ENCODE measurements around the gene EXO5. TPM values are rescaled to one million over a fixed set of nuclear protein-coding genes. Genes with fewer than 3 reads are reported as not detected.

EXO5 gene
- polyA plus RNA-seq, 2 of the 4 experiments (the other 2 are of a cell fraction), result 5.7 to 7.0 TPM

- Histone ChIP-seq H3K4me1 (no peaks in the 10 kb centered on the region), H3K27ac (no peak overlapping the region), H3K4me3 (no peak overlapping the region), H3K9me3 (peaks cover 4% of the 10 kb centered on the region; the same call in 2 of the 3 replicates), H3K4me2 (no peak overlapping the region)
- no peak for FAIRE-seq
- POLR2A ChIA-PET, result no interaction called here
- no peak for ATAC-seq
- CTCF ChIA-PET, result no interaction called here
- WGBS (ENCODE audit: missing lambda C conversion rate), result 79% methylated on average over 7 of the region's 7 CpGs
- no peak for DNase-seq (ENCODE audit: low read depth in 1 of 2, low spot score in 1 of 2)
- no peak for TF ChIP-seq CEBPB (IDR thresholded peaks at IDR 0.05)
- no peak for TF ChIP-seq POLR2A (IDR thresholded peaks at IDR 0.05; ENCODE audit: low read length)
- TF ChIP-seq ZC3H11A (IDR thresholded peaks at IDR 0.05), result no peak
- TF ChIP-seq RFX5 (IDR thresholded peaks at IDR 0.05), result no peak
- TF ChIP-seq, protein P1, sequence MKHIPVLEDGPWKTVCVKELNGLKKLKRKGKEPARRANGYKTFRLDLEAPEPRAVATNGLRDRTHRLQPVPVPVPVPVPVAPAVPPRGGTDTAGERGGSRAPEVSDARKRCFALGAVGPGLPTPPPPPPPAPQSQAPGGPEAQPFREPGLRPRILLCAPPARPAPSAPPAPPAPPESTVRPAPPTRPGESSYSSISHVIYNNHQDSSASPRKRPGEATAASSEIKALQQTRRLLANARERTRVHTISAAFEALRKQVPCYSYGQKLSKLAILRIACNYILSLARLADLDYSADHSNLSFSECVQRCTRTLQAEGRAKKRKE (CRISPR knock-in tag; IDR thresholded peaks at IDR 0.05; ENCODE audit: low read depth), result no peak
- TF ChIP-seq HDAC2 (IDR thresholded peaks at IDR 0.05), result no peak
- no peak for TF ChIP-seq EHF (CRISPR knock-in tag; IDR thresholded peaks at IDR 0.05)
Measured at GRCh38 chr1:40539338-40539737, 30.8 kb downstream of the EXO5 start.

DNA sequence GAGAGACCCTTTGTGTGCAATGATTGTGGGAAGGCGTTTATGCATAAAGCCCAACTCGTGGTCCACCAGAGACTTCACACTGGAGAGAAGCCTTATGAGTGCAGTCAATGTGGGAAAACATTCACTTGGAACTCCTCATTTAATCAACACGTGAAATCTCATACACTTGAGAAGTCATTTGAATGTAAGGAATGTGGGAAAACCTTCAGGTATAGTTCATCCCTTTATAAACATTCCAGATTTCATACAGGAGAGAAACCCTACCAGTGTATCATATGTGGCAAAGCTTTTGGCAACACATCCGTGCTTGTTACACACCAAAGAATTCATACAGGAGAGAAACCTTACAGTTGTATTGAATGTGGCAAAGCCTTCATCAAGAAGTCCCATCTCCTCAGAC is 38.4 kb downstream of the EXO5 start:
- ATAC-seq, result no peak
- CTCF ChIA-PET, result no interaction called here
- peak in 1 of 2 experiments; percentile 4 for DNase-seq (ENCODE audit: low read depth in 1 of 2, low spot score in 1 of 2)
- no peak for TF ChIP-seq SMC3 (IDR thresholded peaks at IDR 0.05)
- no peak for TF ChIP-seq ZFP36 (IDR thresholded peaks at IDR 0.05; ENCODE audit: borderline replicate concordance, partially characterized antibody)
- TF ChIP-seq KDM5A (IDR thresholded peaks at IDR 0.05), result no peak
- TF ChIP-seq HMGXB4 (CRISPR knock-in tag; IDR thresholded peaks at IDR 0.05; ENCODE audit: borderline replicate concordance), result no peak
- no peak for TF ChIP-seq EP300 (IDR thresholded peaks at IDR 0.05)
- TF ChIP-seq PHF8 (IDR thresholded peaks at IDR 0.05; ENCODE audit: borderline replicate concordance, low read depth), result no peak
- TF ChIP-seq MAZ (IDR thresholded peaks at IDR 0.05; ENCODE audit: borderline replicate concordance, low read depth, low read length), result no peak
- no peak for TF ChIP-seq MYC (IDR thresholded peaks at IDR 0.05; ENCODE audit: borderline replicate concordance, low read length)
- TF ChIP-seq FOXS1 (CRISPR knock-in tag; IDR thresholded peaks at IDR 0.05), result no peak
- TF ChIP-seq REST (IDR thresholded peaks at IDR 0.05), result no peak
- no peak for TF ChIP-seq CEBPB (IDR thresholded peaks at IDR 0.05)
- no peak for TF ChIP-seq ZSCAN20 (CRISPR knock-in tag; IDR thresholded peaks at IDR 0.05)
- TF ChIP-seq FOSB (CRISPR knock-in tag; IDR thresholded peaks at IDR 0.05), result no peak
- TF ChIP-seq, protein P2, sequence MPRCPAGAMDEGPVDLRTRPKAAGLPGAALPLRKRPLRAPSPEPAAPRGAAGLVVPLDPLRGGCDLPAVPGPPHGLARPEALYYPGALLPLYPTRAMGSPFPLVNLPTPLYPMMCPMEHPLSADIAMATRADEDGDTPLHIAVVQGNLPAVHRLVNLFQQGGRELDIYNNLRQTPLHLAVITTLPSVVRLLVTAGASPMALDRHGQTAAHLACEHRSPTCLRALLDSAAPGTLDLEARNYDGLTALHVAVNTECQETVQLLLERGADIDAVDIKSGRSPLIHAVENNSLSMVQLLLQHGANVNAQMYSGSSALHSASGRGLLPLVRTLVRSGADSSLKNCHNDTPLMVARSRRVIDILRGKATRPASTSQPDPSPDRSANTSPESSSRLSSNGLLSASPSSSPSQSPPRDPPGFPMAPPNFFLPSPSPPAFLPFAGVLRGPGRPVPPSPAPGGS (IDR thresholded peaks at IDR 0.05), result no peak
- no peak for TF ChIP-seq CHD2 (IDR thresholded peaks at IDR 0.05; ENCODE audit: low read length, partially characterized antibody)
- TF ChIP-seq, protein P1 (CRISPR knock-in tag; IDR thresholded peaks at IDR 0.05; ENCODE audit: low read depth), result no peak
- no peak for FAIRE-seq
- Histone ChIP-seq H3K4me1 (no peaks in the 10 kb centered on the region), H3K9me3 (peaks cover 17% of the 10 kb centered on the region), H3K27ac (no peak overlapping the region), H3K4me2 (no peak overlapping the region), H3K4me3 (no peak overlapping the region)
- 87% methylated on average over 4 of the region's 4 CpGs for WGBS (ENCODE audit: missing lambda C conversion rate)
- POLR2A ChIA-PET, result no interaction called here
